M059J (cell line): ENCODE measurements around the gene HCAR2. TPM values are rescaled to one million over a fixed set of nuclear protein-coding genes. Genes with fewer than 3 reads are reported as not detected.
A peak's percentile ranks its signal among the peaks of the same experiment; 100 is the strongest.
"Not testable (repeated sequence)": the region's sequence is repeated elsewhere in the genome, so short reads cannot be mapped to it uniquely, and the experiment has no call there.

Experiments
- DNase-seq: peaks from one replicate; pipeline ENCODE4 v3.0.0-alpha.2; 2012; ENCODE audit warnings: low read depth
- total RNA-seq: library from RNA; depleted of rRNA; stranded (reverse); fragments of >200 nt; shearing (Covaris generic); gene quantifications from 2 replicates; pipeline ENCODE4 v1.2.3, GENCODE V29; 2014; rRNA removed

HCAR2 gene
- total RNA-seq = not detected in 2 replicates

- DNase-seq = peak; percentile 3
Observed at GRCh38 chr12:122702890-122703611, at the start of gene HCAR2. Gene HCAR2, minus strand, starts transcription at chr12:122703357. Its CDS starts 74 bp downstream, at chr12:122703283.

- peak; percentile 98 for DNase-seq
Observed at GRCh38 chr12:122752464-122753318, 49.5 kb upstream of the HCAR2 start, which contains the start of gene DENR. Gene DENR, plus strand, starts transcription at chr12:122752824. Its CDS starts 878 bp downstream, at chr12:122753702.

GRCh38 chr12:122750781-122751515 is 47.8 kb upstream of the HCAR2 start:
- not testable (repeated sequence) for DNase-seq

- DNase-seq = no peak
Observed at GRCh38 chr12:122749569-122750332, 46.6 kb upstream of the HCAR2 start.

- no peak for DNase-seq
Observed at GRCh38 chr12:122747224-122748135, 44.3 kb upstream of the HCAR2 start.

- DNase-seq = no peak
Observed at GRCh38 chr12:122743895-122744525, 40.9 kb upstream of the HCAR2 start.

GRCh38 chr12:122740351-122740750 is 37.2 kb upstream of the HCAR2 start:
- no peak for DNase-seq

GRCh38 chr12:122738571-122738970 is 35.4 kb upstream of the HCAR2 start:
- peak; percentile 73 for DNase-seq

GRCh38 chr12:122732611-122733010 is 29.5 kb upstream of the HCAR2 start:
- DNase-seq = no peak

- DNase-seq = no peak
Observed at GRCh38 chr12:122732170-122732569, 29.0 kb upstream of the HCAR2 start.

- no peak for DNase-seq
Observed at GRCh38 chr12:122730215-122731014, 27.3 kb upstream of the HCAR2 start, which contains the start of gene HCAR1. Gene HCAR1, minus strand, starts transcription at chr12:122730844. Its CDS starts 505 bp downstream, at chr12:122730339.

GRCh38 chr12:122729583-122730214 is 26.5 kb upstream of the HCAR2 start:
- DNase-seq = no peak

GRCh38 chr12:122726080-122726558 is 23.0 kb upstream of the HCAR2 start:
- peak; percentile 74 for DNase-seq

GRCh38 chr12:122725452-122726079 is 22.4 kb upstream of the HCAR2 start:
- no peak for DNase-seq

- no peak for DNase-seq
Observed at GRCh38 chr12:122724641-122725243, 21.6 kb upstream of the HCAR2 start.

GRCh38 chr12:122722387-122722786 is 19.2 kb upstream of the HCAR2 start:
- no peak for DNase-seq

- DNase-seq = no peak
Observed at GRCh38 chr12:122721057-122721545, 17.9 kb upstream of the HCAR2 start.
